K562 (cell line): ENCODE measurements around the gene NTN1. TPM values are rescaled to one million over a fixed set of nuclear protein-coding genes. Genes with fewer than 3 reads are reported as not detected.

Experiments used
- MGA ChIP-seq: fragments of 450-650 bp; IDR thresholded peaks from 2 replicates; pipeline ENCODE4 v1.6.1; 2016; ENCODE audit warnings: mild to moderate bottlenecking, moderate library complexity
- polyA plus RNA-seq, 8 experiments: library from polyadenylated mRNA; depleted of rRNA in 4 of 8; stranded (reverse) in 5 of 8; unstranded in 3 of 8; fragments of >200 nt; fragmentation: Nextera tagmentation in 2 of 8; fragmentation: Illumina TruSeq in 1 of 8; extraction: Ambion mirVana in 2 of 8; extraction: Trizol in 1 of 8; gene quantifications; 2 replicates each; pipeline versions ENCODE4 v1.2.1 to v1.2.3, GENCODE V29; 2011 to 2014; ENCODE audit warnings: inconsistent platforms in 1 of 8, missing spikeins in 1 of 8
- total RNA-seq, 7 experiments: library from RNA; depleted of rRNA in 6 of 7; stranded (reverse); fragments of >200 nt in 6 of 7; fragmentation: Illumina TruSeq in 2 of 7; extraction: Trizol in 2 of 7; gene quantifications; 2 replicates each; pipeline versions ENCODE4 v1.2.1 to v1.2.3, GENCODE V29; 2011 to 2021; ENCODE audit warnings: low replicate concordance in 1 of 7

Gene NTN1
- total and polyA plus RNA-seq, 9 of the 15 experiments (the other 6 are each of a cell fraction or from before 2014, with no cell fraction given): 0.02 TPM; not detected in 8

- no peak for TF ChIP-seq MGA
Observed at GRCh38 chr17:9178319-9178718, 157.0 kb downstream of the NTN1 start (continued).
